HG02852 (cell line): ENCODE measurements around the gene CD46.
"Not testable (repeated sequence)": the region's sequence is repeated elsewhere in the genome, so short reads cannot be mapped to it uniquely, and the experiment has no call there.

Experiments used
- ATAC-seq: cut with Tn5 transposase; IDR thresholded peaks from one replicate; pipeline ENCODE4 v1.9.1; 2021; ENCODE audit warnings: mild to moderate bottlenecking, moderate library complexity; ENCODE audit not compliant: unreplicated experiment

CD46 gene

DNA sequence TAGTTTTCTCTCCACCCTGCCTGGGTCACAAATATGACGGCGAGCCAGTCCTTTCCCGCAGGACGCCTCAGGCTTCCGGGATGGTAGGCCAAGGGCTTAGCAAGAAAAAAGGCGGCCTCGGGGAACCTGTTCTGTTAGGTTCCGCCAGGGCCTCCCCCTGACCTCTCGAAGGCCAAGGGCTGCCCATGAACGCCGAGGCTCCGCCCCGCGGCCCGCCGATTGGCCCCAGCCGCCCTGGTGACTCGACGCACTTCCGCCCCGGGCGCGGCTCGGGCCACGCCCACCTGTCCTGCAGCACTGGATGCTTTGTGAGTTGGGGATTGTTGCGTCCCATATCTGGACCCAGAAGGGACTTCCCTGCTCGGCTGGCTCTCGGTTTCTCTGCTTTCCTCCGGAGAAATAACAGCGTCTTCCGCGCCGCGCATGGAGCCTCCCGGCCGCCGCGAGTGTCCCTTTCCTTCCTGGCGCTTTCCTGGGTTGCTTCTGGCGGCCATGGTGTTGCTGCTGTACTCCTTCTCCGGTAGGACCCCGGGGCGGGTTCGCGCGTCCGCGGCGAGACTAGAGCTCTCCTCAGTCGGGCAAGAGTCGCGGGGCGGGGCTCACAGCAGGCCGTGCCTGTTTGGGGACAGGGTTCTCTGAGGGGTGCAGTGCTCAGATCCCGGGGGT lies at the start of gene CD46:
TSS of gene CD46 (plus strand) at position 265 of the 666 bp plus-strand sequence. CDS start at position 424, 159 bp downstream.
- peak; percentile 95 for ATAC-seq

DNA sequence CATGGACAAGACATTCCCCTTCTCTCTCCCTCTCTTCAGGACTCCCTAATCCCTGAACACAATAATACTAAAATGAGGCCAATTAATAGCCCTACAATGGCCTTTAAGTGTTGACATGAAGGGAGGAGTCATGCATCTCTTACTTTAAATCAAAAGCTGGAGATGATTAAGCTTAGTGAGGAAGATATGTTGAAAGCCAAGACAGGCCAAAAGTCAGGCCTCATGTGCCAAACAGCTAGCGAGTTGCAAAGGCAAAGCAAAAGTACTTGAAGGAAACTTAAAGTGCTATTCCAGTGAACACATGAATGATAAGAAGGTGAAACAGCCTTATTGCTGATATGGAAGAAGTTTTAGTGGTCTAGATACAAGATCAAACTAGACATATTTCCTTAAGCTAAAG lies 49.5 kb upstream of the CD46 start:
- ATAC-seq = no peak

DNA sequence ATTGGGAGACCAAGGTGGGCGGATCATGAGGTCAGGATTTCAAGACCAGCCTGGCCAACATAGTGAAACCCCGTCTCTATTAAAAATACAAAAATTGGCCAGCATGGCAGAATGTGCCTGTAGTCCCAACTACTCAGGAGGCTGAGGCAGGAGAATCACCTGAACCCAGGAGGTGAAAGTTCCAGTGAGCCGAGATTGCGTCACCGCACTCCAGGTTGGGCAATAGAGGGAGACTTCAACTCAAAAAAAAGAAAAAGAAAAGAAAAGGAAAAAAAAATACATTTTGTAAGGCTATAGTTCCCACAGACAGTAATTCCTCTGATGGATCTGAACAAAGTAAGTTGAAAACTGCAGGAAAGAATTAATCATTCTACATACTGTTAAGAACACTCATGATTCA lies 48.1 kb upstream of the CD46 start:
- ATAC-seq = no peak

DNA sequence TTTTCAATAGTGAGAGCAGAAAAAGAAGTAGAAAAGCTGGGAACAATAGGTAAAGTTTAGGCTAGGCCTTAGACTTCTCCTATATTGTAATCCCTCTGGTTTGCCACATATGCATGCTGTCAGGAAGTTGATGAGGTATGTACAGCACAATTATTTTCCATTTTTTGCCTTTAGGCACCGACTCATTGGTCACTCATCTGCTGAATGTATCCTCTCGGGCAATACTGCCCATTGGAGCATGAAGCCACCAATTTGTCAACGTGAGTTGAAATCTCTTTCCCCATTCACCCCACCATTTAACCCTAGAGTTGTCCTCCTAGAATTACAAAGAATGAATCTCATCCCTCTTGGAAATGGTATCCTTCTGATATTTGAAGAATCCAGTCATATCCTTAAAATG lies 43.9 kb upstream of the CD46 start:
- ATAC-seq = not testable (repeated sequence)

DNA sequence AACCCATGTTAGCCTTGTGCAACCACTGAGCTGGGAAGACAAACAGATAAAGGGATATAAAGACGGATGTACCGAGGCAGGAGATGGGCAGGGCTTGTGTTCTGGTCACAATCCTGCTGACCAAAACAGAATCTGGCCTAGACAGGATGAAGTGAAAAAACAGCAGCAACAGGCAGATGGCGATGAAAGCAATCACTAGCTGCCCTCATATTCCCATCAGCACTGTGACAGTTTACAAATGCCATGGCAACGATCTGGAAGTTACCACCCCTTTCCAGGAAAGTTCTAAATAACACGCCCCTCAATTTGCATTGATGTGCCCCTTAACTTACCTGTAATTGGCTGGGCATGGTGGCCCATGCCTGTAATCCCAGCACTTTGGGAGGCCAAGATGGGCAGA lies 40.6 kb upstream of the CD46 start:
- ATAC-seq = no peak

DNA sequence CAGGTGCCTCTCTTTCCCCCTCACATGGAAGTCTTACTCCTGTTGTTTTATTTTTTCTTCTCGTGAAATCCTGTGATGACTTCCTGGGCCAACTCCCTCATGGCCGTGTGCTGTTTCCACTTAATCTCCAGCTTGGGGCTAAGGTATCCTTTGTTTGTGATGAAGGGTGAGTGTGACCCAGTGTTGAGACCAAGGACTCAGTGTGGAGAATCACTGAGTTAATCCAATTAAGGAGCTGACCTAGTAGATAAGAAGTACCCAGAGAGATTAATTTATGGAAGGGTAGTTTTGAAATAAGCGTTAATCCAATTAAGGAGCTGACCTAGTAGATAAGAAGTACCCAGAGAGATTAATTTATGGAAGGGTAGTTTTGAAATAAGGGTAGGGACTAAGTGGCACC lies 39.2 kb upstream of the CD46 start:
- ATAC-seq = not testable (repeated sequence)

DNA sequence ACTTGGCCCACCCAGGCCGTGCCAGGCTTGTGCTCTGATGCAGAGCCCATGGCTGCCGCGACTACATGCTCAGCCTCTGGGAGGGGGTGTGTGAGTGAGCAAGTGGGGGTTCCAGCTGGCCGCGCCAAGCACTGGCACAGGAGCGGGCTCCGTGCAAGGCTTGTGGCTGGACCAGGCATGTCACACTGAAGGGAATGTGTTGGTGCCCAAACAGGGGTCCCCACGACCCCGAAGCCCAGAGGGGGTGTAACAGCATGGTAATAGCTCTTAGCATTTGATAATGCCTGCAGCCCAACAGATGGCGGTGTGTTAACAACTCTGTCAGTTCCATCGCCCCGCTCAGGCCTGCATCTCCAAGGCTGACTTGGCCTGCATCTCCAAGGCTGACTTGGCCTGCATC lies 38.3 kb upstream of the CD46 start:
- no peak for ATAC-seq

DNA sequence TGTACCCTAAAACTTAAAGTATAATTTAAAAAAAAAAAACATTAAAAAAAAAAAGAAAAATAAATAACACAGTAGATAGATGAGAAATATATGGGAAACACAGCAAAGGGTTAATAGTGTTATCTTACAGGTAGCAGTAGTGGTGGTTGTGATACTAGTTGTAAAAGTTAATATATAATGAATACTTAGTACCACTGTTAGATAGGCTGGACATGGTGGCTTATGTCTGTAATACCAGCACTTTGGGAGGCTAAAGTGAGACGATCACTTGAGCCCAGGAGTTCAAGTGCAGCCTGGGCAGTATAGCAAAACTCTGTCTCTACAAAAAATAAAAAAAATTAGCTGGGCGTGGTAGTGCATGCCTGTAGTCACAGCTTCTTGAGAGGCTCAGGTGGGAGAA lies 32.6 kb upstream of the CD46 start:
- no peak for ATAC-seq

DNA sequence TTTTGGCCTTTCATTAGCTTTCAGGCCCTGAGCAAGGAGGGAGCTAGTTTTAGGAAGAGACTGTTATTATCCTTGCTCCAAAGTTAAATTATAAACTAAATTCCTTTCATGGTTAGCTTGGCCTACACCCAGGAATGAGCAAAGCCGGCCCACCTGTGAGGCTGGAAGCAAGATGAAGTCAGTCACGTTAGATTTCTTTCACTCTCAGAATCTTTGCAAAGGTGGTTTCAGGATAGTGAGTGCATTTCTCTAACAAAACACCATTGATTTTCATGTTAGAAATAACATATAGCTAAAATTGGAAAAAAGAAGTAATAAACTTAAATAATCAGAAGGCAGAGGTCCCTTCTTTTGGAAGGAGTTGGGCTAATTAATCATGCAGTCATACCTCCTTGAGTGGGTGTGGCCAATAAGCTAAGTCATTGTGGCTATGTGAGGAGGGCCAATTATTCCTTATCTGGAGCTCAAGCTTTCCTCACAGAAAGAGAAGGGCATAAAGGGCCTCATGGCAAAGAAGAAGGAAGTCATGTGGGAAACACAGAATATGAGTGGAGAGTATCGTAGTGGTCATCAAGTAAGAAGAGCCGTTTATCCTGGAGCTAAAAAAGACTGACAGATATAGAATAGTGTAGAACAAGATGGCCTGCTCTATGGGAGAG lies 23.5 kb upstream of the CD46 start:
- ATAC-seq = not testable (repeated sequence)

DNA sequence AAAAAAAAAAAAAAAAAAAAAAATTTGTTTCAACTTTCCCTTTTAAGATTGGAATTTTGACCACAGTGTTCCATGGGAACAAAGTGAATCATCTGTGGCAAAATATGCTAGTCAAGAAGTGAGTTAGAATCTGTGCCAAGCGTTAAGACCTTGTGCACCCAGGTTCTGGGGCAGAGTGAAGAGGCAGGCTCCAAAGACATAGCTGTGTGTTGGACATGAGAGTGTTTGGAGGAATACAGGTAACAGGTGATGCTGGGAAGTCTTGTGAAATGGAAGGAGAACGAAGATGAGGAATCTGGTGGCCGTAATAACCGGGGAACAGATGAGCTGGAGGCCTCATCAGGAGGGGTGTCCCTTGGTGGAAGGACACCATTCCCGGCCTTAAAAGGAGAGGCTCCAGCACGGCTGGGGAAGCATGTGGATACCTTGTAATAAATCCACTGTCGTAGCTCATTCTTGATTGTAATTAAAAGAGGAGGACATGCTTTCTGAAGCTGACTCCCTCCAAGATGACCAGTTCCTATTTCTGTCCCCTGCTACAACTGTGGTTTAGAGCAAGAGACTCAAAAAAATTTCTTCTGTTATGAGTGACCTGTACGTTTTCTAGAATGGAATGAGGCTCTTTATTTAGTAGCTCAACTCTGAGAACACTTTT lies 14.2 kb upstream of the CD46 start:
- ATAC-seq = not testable (repeated sequence)

DNA sequence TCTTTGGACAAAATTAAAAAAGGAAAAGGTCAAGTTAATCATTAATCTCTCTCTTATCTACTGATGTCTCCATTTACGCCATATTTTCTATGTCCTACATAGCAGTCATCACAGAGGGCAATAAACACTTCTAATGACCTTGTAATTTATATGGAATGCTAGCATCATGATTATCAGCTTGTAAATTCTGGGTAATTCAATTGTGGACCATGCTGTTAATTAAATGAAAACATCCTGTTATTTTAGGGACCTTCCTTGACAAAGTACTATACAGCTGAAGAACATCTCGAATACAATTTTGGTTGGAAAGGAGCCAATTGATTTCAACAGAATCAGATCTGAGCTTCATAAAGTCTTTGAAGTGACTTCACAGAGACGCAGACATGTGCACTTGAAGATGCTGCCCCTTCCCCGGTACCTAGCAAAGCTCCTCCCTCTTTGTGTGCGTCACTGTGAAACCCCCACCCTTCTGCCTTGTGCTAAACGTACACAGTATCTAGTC lies 13.6 kb upstream of the CD46 start:
- not testable (repeated sequence) for ATAC-seq

DNA sequence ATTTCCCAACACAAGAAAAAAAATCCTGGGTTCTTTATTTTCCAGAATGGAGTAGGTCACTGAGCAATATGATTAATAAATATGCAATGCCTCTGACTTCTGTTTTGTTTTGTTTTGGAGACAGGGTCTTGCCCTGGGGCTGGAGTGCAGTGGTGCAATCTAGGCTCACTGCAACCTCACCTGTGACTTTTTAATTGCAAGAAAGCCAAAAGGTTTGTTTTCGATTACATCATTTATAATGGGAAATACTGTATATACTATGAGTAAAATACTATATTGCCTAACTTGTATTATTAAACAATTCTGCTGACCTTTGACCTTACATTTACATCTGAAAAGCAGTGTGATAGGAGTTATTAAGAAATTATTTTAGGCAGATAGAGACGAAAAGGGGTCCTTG lies 11.6 kb upstream of the CD46 start:
- ATAC-seq = no peak

DNA sequence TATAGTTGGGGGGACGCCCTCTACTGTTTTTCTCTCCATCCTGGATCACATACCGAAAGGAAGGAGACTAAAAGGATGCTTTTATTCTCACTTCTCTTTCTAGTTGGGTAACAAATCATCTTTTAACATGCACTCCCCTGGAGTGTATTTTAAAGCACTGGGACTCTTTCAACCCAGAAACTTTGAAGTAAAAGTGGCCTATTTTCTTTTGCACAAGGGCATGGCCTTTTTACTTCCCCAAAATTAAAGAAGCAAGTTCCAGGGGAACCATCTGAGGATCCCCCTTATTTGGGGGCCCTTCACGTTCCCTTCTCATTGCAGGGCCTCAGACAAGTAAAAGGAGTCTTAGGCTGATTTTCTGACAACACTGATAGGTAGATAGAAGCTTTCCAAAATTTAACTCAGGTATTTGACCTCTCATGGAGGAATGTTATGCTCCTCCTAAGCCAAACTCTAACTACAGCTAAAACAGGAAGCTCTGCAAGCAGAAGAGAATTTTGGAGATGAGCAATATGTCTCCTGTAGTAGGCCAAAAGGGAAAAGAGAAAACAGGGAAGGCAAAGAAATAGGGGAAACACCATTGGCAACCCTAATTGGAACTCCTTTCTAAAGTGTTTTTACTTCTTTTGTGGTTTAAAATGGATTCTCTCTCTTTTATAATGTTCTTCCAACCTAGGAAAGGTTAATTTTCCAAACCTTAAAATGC lies 8.9 kb upstream of the CD46 start:
- ATAC-seq = no peak

DNA sequence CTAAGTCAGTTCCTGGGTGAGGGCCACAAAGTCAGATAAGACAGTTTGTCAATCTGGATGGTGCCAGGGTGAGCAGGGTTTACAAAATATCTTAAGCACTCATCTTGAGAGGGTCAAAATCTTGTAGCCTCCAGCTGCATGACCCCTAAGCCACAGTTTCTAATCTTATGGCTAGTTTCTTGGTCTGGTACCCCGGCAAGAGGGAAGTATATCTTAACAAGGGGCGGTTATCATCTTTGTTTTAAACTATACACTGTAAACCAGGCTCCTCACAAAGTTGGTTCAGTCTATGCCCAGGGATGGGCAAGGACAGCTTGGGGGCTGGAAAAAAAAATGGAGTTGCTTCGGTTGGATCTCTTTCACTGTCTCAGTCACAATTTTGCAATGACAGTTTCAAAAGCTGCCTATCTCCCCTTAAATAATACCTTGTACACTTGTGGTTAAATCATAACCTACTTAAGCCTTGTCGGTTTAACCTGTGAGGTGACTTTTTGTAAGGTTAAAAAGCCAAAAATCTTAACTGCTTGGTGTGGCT lies 7.8 kb upstream of the CD46 start:
- no peak for ATAC-seq

DNA sequence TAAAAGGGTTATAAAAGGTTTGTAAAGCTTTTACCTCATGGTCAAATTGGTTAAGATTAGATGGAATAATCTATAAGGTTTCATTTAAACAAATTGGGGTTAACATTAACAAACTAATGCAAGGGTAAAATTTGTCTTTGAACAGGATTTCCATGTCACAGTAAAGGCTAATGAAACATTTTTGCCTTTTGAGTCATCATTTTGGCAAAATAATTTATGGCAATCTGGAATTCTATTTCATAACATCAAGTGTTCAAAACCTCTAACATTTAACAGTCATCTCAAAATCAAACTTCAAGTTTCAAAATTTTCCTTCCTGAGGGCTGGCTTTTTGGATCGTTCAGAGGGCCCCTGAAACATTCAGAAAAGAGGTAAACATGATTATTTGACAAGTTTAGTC lies 6.6 kb upstream of the CD46 start:
- no peak for ATAC-seq

DNA sequence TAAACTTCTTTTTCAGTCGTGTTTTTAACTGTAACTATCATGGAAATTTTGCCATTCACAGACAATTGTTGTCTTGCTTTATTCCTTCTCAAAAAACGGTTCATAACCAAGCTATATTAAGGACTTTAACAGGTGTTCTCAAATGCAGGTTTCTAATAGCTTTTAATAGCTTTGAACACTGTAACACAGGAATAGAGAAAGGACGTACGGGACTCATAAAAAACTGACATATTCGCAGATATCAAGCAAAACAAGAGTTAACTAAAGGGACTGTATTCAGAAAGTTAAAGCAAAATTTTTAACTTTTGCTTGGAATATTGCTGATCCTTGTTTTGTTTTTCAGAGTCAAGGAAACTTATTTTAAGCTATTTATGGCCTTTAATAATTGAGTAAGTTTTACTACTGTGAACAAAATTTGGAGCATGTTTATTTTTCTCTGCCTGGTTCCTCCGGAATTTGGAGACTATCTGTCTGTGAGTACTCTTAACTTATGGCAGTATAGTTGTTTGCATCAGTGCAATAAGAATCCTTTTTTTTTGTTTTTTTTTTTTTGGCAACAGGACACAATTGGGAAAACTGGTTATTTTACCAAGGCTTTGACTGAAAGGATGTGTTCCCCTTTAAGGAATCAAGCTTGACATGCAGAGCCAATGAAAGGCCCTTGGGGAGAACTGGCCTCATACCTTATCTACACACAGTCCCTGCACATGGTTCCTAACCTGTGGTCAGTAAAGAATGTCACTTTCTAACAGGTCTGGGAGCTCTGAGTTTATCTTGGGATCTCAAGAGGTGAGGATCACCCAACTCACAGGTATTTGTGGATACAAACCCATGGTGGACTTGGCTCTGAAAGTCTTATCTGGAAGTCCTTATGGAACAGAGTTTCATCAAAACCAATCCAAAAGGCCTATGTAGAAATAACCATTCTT lies 5.8 kb upstream of the CD46 start:
- no peak for ATAC-seq

DNA sequence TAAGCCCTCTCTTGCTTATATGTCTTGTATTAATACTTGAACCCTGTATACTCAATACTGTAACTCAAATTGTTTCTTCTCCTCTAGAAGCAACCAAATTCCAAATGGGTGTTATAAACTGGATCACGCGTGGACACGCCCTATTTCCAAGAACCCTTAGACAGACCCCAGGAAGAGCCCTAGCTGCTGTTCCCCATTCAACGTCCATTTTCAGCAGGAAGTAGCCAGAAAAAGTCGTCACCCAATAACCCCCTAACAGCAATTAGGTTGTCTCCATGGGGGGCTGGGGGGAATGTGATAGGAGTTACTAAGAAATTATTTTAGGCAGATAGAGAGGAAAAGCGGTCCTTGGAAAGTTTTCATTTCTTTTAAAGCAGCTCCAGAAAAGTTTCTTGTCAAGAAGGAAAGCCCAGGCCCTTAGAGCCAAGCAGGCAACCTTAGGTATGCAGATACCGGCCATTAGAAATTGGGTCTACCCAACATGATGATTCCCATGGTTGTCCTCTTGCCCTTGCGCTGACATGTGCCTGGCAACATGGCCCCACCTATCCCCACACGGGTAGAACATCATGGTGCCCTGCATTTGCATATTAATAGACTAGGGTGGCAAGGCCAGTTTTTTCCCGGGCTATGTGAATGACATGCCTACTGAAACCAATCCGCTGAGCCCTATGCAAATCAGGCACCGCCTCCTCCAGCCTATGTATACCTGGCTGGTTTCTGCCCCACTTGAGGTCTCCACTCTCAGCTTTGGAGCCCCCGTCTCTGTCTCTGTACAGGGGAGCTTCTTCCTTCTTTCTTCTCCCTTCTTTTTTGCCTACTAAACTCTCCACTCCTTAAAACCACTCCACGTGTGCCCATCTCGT lies 4.0 kb upstream of the CD46 start:
- ATAC-seq = no peak

DNA sequence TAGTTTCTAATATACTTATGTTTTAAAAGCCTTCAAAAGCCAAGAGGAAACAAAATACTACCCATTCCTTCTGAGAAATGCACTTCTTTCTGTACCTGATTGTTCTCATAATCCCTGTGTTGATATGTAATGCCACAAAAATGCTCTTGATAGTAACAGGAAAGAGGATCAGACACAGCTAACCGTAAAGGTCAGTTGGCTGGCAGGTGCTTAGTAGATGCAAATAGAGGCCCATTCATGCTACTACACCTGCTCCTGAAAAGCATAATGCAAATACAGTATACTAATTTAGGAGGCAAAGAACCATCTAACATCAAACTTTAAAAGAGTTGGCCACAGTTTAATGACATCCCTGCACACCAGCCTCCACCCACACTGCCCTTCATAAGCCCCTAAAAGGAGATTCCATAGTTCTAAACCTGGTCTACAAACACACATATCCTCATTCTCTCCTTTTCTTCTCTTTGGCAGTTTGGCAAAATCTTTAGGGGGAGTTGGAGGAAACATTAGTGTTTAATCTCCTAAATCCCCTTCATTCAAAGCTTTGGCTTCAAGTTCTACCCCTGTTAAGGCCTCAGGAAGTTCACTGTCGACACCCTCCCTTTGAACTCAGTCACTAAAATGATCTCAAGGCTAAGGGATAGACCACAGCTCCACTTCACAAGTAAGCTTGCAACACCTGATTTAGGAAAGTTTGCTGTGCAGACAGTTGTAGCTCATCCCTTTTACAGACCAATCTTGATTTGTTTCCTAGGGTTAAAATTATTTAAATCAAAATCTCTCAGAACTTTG lies 2.9 kb upstream of the CD46 start:
- ATAC-seq = no peak
